Gastrocnemius medialis (tissue), 4 donors: Measurements from ENCODE around the gene KRTAP4-2. TPM values are rescaled to one million over a fixed set of nuclear protein-coding genes. Genes with fewer than 3 reads are reported as not detected.

Experiments
- ATAC-seq, 2 donors: fragments of 150-250 bp; one replicate each; pipeline ENCODE4 v1.9.1; 2016
- DNase-seq, 2 donors: peaks; one replicate each; pipeline ENCODE4 v3.0.0-alpha.2; 2019
- H3K27ac ChIP-seq, 4 donors: fragments of 200-600 bp; sonication (generic); 1 replicate in 1 of 4; 2 replicates in 3 of 4; pipeline ENCODE4 v1.5.1; 2016 to 2018; ENCODE audit warnings: mild to moderate bottlenecking in 2 of 4, moderate library complexity in 1 of 4
- H3K27me3 ChIP-seq, 3 donors: fragments of 200-600 bp; sonication (generic) in 2 of 3; 1 replicate in 1 of 3; 2 replicates in 2 of 3; pipeline versions ENCODE4 v1.5.1 to v1.6.0; 2016 to 2019; ENCODE audit warnings: mild to moderate bottlenecking in 1 of 3, moderate library complexity in 1 of 3
- H3K36me3 ChIP-seq, 2 donors: fragments of 200-600 bp; sonication (generic) in 1 of 2; one replicate each; pipeline ENCODE4 v1.5.1; 2017 to 2018
- H3K4me1 ChIP-seq, 2 donors: fragments of 200-600 bp; sonication (generic) in 1 of 2; one replicate each; pipeline ENCODE4 v1.5.1; 2016 to 2017; ENCODE audit warnings: mild to moderate bottlenecking in 2 of 2
- H3K4me3 ChIP-seq, 4 donors: fragments of 200-600 bp; sonication (generic) in 3 of 4; 1 replicate in 1 of 4; 2 replicates in 3 of 4; pipeline ENCODE4 v1.5.1; 2016 to 2019; ENCODE audit warnings: mild to moderate bottlenecking in 2 of 4
- H3K9me3 ChIP-seq, 3 donors: fragments of 200-600 bp; sonication (generic) in 2 of 3; 1 replicate in 1 of 3; 2 replicates in 2 of 3; pipeline ENCODE4 v1.5.1; 2016 to 2019
- CTCF ChIP-seq, 5 experiments: fragments of 450-650 bp in 3 of 5; fragments of 200-600 bp in 2 of 5; sonication (generic) in 2 of 5; IDR thresholded peaks in 4 of 5; conservative IDR thresholded peaks in 1 of 5; 1 replicate in 4 of 5; 2 replicates in 1 of 5; pipeline ENCODE4 v1.5.1; 2016 to 2019; ENCODE audit warnings: antibody characterized with exemption in 5 of 5, mild to moderate bottlenecking in 3 of 5, moderate library complexity in 3 of 5
- POLR2A ChIP-seq, 2 donors: fragments of 450-650 bp; IDR thresholded peaks; one replicate each; pipeline ENCODE4 v1.6.1; 2017; ENCODE audit warnings: antibody characterized with exemption in 2 of 2, mild to moderate bottlenecking in 2 of 2, moderate library complexity in 2 of 2
- in situ Hi-C, 4 donors: fragments of 200-750 bp; cut with MboI; loops; one replicate each; pipeline versions ENCODE4 v1.15.0 to v1.8.0; 2017; ENCODE audit warnings: low sequenced_read_pairs in 4 of 4
- intact Hi-C: fragments of 100-400 bp; cut with DNase I; formaldehyde crosslinking; loops from one replicate; pipeline ENCODE4 v1.15.1; 2023; ENCODE audit warnings: low total_unique reads
- total RNA-seq, 4 donors: library from RNA; depleted of rRNA; stranded (reverse); fragments of >200 nt; gene quantifications; one replicate each; pipeline versions ENCODE4 v1.1.0 to v1.2.3, GENCODE V29; 2016

KRTAP4-2 gene
- total RNA-seq, 4 donors from 2014 or later, result not detected

DNA sequence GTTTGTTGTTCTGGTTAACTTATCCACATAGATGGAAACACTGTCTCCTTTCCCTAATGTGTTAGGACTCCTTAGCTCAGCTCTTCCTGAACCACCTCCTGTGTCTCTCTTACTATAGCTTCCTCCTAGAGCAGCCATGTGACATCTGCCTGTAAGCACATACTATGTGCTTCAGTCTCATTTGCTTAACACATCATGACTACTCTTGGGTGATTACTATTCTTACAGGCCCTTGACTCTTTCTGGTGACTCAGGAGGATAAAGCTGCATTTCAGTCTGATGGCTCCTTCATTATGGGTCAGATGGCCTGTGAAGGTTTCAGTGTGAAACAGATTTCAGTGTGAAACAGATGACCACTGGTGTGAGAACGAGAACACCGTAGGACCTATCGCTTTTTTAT, 320 bp upstream of the KRTAP4-2 start:
- no peaks in the 10 kb centered on the region for H3K9me3 ChIP-seq
- H3K36me3 ChIP-seq, result no peaks in the 10 kb centered on the region
- intact Hi-C loops, result no loop called here
- no peaks in the 10 kb centered on the region for H3K4me1 ChIP-seq
- no peak for TF ChIP-seq CTCF (IDR thresholded peaks at IDR 0.05 in 4 of 5, conservative IDR thresholded peaks at IDR 0.05 in 1 of 5)
- TF ChIP-seq POLR2A (IDR thresholded peaks at IDR 0.05), result no peak
- in situ Hi-C loops, result loop anchor here in 1 of 4 donors (25.0 kb wide), 1 partner anchor 91 kb away; the partner anchor contains the start of genes KRTAP4-7 and KRTAP4-8
- DNase-seq (no peak), ATAC-seq (no peak)
- no peak overlapping the region for H3K27ac ChIP-seq
- H3K27me3 ChIP-seq, result no peaks in the 10 kb centered on the region
- H3K4me3 ChIP-seq, result no peak overlapping the region

GRCh38 chr17:41176744-41177387, 1.2 kb downstream of the KRTAP4-2 start:
- intact Hi-C loops (no loop called here), in situ Hi-C loops (loop anchor here in 1 of 4 donors (25.0 kb wide), 1 partner anchor 90 kb away; the partner anchor contains the start of genes KRTAP4-7 and KRTAP4-8)
- Histone ChIP-seq H3K27ac (no peak overlapping the region), H3K36me3 (no peaks in the 10 kb centered on the region), H3K4me1 (no peaks in the 10 kb centered on the region), H3K4me3 (no peak overlapping the region), H3K9me3 (no peaks in the 10 kb centered on the region), H3K27me3 (no peaks in the 10 kb centered on the region)
- DNase-seq (no peak), ATAC-seq (no peak)
- TF ChIP-seq CTCF (IDR thresholded peaks at IDR 0.05 in 4 of 5, conservative IDR thresholded peaks at IDR 0.05 in 1 of 5) (no peak), POLR2A (IDR thresholded peaks at IDR 0.05) (no peak)

DNA sequence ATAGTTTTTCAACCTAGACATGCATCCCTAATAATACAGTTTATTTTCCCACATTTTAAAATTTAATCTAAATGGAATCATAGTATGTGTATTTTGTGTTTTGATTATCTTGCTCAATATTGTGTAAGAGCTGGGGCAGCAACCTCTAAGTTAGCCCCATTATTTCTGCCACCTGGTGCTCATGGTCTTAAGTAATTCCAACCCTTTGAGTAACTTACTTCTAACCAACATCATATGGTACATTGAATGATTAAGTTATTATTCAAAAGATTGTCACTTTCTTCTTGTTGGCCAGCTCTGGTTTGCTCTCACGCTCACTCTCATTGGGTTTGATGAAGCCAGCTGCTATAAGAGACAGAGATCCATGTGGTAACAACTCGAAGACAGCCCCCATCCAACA, 6.1 kb downstream of the KRTAP4-2 start:
- intact Hi-C loops, result no loop called here
- no peaks in the 10 kb centered on the region for H3K9me3 ChIP-seq
- no peaks in the 10 kb centered on the region for H3K36me3 ChIP-seq
- H3K27ac ChIP-seq, result no peak overlapping the region
- H3K27me3 ChIP-seq, result no peaks in the 10 kb centered on the region
- no peaks in the 10 kb centered on the region for H3K4me1 ChIP-seq
- in situ Hi-C loops, result loop anchor here in 1 of 4 donors (25.0 kb wide), 1 partner anchor 90 kb away; the partner anchor contains the start of genes KRTAP9-6 and KRTAP9-9
- DNase-seq (no peak), ATAC-seq (no peak)
- no peak overlapping the region for H3K4me3 ChIP-seq
- no peak for TF ChIP-seq CTCF (IDR thresholded peaks at IDR 0.05 in 4 of 5, conservative IDR thresholded peaks at IDR 0.05 in 1 of 5)
- TF ChIP-seq POLR2A (IDR thresholded peaks at IDR 0.05), result no peak

DNA sequence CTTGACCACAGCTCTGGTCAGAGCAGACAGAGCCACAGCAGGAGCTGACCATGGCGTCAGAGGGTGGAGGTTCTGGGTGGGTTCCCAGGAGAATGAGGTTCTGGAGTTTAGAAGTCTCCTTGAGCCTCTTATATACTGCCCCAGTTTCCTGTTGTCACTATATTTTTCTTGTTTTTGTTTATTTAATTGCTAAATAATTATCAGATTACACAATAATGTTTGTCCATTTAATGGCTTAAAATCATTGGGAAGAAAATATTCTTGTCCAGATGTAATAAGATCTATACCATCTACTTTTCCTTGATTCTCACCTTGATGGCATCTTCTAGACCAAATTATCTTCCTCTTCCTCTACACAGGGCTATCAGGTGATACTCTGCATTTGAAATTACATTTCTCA, 9.9 kb downstream of the KRTAP4-2 start, which contains the start of gene KRTAP4-3:
KRTAP4-3 (minus strand) TSS at position 101 of the 400 bp plus-strand sequence; CDS start at position 52, 49 bp downstream.
- intact Hi-C loops, result no loop called here
- TF ChIP-seq POLR2A (IDR thresholded peaks at IDR 0.05), result no peak
- TF ChIP-seq CTCF (IDR thresholded peaks at IDR 0.05 in 4 of 5, conservative IDR thresholded peaks at IDR 0.05 in 1 of 5), result no peak

More for the DNA sequence above, 9.9 kb downstream of the KRTAP4-2 start, which contains the start of gene KRTAP4-3:
- ATAC-seq (no peak), DNase-seq (no peak)
- H3K27me3 ChIP-seq, result no peaks in the 10 kb centered on the region
- H3K4me3 ChIP-seq, result no peak within 1 kb of the TSS
- in situ Hi-C loops, result loop anchor here in 1 of 4 donors (25.0 kb wide), 1 partner anchor 94 kb away; the partner anchor contains the start of genes KRTAP9-6 and KRTAP9-9
- no peaks in the 10 kb centered on the region for H3K36me3 ChIP-seq
- H3K27ac ChIP-seq, result no peak within 1 kb of the TSS
- H3K9me3 ChIP-seq, result no peaks in the 10 kb centered on the region
- H3K4me1 ChIP-seq, result no peaks in the 10 kb centered on the region
